ENCODE results near the gene TMCO6.

- TF ChIP-seq CTCF (IDR thresholded peaks at IDR 0.05; ENCODE audit: low read depth, low read length, poor library complexity, severe bottlenecking) (no peak), EZH2phosphoT487 (IDR thresholded peaks at IDR 0.05; ENCODE audit: borderline replicate concordance, low read length) (no peak)
Measured at GRCh38 chr5:140690941-140691924, 52.0 kb downstream of the TMCO6 start, which contains the start of the genes HARS1 and HARS2.
